GM18870 (cell line): ENCODE results near the gene WDTC1.

Experiments
- ATAC-seq: cut with Tn5 transposase; IDR thresholded peaks from one replicate; pipeline ENCODE4 v1.9.1; 2021; ENCODE audit warnings: moderate library complexity; ENCODE audit not compliant: unreplicated experiment

The WDTC1 gene

DNA sequence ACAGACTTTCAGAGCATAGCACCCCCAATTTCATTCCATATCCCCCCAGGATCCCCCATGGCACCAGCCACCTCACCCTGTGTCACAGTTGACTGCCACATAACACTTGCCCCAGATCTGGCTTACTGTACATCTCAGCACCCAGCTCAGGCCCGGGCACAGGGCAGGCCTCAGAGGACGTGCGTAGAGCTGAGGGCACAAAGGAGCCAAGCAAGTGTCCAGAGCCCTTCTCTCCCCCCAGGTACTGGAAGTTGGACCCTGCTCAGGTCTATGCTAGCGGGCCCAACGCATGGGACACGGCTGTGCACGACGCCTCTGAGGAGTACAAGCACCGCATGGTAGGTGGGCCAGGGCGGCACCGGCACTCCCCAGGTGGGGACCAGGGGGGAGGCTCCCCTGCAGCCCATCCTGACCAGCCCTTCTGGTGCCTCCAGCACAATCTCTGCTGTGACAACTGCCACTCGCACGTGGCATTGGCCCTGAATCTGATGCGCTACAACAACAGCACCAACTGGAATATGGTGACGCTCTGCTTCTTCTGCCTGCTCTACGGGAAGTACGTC is 99.4 kb downstream of the WDTC1 start:
- no peak for ATAC-seq

DNA sequence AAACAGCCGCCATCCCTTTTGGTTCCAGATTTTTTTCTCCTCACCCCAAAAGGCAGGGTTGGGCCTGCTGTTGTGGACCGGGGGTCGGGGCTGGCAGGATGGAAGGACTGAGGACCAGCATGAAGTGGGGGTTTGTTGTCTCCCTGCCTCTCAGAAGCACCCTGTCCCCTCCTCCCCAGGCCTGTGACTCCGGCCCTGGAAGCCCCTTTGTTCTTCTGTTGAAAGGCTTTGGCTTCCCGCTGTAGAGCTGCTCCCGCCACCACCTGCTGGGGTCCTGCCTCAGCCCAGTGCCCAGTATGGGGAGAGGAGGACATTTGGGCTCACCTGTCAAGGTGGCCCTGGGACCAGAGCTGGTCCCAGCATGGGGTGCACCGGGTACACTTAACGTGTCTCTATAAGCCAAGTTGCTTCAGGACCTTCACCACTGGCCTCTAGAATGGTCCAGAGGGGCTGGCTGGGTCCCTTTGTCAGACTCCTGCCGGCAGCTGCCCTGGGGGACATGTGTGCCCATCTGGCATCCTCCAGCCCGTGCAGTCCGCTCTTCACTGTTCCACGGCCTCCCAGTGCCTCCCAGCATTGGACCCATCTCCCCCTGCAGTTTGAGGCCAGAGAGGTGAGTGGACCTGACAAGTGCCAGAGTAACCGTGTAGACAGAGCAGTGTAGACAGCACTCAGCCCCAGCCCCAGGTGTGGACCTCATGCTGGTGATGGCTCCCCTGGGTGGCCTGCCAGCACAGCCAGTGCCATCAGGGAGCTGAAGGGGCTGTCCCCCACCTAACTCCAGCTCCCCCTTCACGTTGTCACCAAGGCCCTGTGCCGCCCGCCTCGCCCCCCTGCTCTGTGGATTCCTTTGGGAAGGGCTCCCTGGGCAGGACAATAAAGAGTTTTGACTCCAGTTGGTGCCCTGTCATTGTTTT is 101.3 kb downstream of the WDTC1 start:
- no peak for ATAC-seq

DNA sequence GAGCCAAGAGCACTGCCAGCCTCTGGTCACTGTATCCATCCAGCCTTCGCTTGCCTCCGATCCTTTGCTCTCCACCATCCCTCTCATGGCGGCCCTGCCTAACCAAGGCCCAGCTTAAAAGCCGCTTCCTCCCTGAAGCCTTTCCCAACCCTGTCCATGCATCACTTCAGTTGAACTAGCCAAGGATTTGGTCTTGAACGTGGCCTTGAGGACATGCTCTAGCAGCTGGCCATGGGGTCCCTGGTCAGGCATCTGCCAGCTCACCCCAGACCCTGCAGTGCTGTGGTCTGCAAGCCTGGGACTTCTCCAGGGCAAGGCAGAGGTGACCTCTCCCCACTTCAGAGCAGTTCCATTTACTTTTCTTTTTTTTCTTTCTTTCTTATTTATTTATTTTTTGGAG is 102.3 kb downstream of the WDTC1 start:
- ATAC-seq = no peak

DNA sequence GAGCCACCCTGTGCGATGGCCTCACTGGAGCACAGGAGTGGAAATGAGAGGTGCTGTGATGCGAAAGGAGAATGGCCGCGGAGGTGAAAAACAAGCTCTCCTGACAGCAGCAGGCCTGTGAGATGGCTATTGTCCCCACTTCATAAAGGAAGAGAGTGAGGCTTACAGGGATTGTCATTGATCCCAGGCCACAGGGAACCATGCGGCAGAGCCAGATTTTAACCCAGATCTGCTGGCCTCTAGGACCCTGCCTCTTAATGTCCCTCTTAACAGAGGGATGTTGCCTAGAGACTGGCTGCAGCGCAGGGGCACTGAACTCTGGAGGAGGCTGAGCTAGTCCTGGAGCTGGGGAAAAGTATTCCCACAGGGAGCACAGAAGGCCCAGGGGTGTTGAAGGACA is 104.3 kb downstream of the WDTC1 start:
- ATAC-seq = no peak

DNA sequence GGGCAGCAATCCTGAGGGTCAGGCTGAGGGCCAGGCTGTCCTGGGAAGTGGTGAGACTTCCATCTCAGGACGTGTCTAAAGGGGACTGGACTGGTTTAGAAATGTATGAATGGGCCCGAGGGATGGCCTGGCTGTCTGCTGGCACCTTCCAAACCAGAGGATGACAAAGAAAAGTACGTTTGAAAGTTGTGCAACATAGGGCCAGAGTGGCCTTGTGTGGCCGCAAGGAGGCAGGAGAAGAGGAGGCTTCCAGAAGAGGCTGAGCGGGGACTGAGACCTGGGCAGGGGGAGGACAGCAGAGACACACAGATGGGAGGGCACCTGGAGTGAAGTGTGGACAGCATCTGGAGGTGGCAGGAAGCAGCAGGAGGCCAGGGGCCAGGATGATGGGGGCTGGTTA is 104.8 kb downstream of the WDTC1 start:
- ATAC-seq = no peak

DNA sequence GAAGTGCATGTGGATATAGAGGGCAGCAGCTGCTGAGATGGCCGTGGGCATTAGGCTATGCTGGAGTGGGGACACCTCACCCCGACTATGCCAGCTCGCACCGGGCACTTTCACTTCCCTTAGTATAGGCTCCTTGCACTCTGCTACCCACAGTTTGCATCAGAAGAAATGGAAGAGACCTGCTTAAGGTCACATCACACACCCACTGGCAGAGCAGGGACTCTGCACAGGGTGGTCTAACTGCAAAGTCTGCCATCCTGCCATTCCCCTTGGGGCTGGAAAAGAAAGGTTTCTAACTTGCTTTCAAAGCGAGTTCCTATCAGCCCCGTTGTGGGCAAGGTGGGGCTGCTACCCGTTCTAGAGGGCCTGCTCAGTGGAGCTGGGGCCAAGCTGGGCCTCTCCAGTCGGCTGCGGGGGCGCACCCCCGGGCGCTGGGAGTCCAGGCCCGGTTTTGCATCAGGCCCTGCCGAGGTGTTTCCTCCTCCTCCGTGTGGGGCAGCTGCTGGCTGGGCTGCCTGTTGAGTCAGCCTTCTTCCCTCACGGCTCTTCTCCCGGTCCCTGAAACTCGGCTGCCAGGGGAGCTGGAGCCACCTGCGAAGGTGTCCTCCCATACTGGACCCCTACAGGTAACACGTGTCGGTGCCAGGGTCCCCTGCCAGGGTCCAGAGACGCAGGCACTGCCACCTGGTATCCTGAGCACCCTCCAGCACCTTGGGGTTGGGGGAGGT is 107.3 kb downstream of the WDTC1 start, which contains the start of gene SYTL1:
Gene SYTL1 (plus strand): TSS at position 498 of the 728 bp plus-strand sequence. CDS start 3,313 bp downstream, outside the sequence.
- no peak for ATAC-seq

DNA sequence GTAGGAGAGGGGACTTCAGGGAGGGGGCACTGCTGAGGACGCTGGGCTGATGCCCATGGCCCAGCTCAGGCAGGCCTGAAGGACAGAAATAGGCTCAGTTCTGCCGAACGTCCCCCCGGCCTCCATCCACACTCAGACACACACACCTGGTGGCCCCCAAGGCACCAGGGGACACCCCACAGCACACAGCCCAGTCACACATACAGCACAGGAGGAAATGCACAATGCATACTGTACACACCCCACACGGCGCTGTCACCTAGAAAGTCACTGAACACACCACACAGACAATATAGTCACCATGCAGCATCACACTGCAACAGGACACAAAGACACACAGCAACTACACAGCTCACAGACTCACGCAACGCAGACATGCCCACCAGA is 108.0 kb downstream of the WDTC1 start:
- no peak for ATAC-seq

- no peak for ATAC-seq
These were observed 108.6 kb downstream of the WDTC1 start for GRCh38 chr1:27342778-27343638.

GRCh38 chr1:27343639-27344025 is 109.2 kb downstream of the WDTC1 start:
- ATAC-seq = no peak

- ATAC-seq = no peak
These were observed 110.8 kb downstream of the WDTC1 start for GRCh38 chr1:27345272-27345671.

DNA sequence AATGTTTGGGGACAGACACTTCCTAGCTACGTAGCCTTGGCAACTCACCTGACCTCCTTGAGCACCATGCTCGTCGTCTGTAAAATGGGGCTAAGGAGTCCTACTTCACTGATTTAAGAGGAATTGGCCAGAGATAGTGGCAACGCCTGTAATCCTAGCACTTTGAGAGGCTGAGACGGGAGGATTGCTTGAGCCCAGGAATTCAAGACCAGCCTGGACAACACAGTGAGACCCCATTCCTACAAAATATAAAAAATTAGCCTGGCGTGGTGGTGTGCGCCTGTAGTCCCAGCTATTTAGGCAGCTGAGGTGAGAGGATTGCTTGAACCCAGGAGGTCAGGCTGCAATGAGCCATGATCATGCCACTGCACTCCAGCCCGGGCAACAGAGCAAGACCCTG is 111.9 kb downstream of the WDTC1 start:
- ATAC-seq = no peak

DNA sequence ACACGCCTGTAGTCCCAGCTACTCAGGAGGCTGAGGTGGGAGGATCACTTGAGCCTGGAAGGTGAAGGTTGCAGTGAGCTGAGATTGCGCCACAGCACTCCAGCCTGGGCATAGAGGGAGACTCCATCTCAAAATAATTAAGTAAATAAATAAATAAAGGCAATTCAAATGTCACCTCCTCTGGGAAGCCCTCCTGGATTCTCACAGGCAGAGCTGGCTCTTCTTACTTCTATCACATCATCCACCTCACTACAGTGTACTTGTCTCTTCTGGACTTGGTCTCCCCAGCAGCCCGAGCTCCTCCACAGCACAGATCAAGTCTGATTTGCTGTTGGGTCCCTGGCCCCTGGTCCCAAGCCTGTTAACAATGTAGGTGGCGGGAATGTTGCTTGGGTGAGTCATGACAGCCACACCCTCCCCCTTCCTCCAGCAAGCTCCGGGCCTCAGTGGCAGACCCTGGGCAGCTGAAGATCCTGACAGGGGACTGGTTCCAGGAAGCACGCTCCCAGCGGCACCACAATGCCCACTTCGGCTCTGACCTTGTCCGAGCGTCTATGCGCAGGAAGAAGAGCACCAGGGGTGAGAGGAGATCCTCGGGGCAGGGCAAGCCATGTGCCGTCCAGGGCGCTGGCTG is 112.7 kb downstream of the WDTC1 start:
- no peak for ATAC-seq

DNA sequence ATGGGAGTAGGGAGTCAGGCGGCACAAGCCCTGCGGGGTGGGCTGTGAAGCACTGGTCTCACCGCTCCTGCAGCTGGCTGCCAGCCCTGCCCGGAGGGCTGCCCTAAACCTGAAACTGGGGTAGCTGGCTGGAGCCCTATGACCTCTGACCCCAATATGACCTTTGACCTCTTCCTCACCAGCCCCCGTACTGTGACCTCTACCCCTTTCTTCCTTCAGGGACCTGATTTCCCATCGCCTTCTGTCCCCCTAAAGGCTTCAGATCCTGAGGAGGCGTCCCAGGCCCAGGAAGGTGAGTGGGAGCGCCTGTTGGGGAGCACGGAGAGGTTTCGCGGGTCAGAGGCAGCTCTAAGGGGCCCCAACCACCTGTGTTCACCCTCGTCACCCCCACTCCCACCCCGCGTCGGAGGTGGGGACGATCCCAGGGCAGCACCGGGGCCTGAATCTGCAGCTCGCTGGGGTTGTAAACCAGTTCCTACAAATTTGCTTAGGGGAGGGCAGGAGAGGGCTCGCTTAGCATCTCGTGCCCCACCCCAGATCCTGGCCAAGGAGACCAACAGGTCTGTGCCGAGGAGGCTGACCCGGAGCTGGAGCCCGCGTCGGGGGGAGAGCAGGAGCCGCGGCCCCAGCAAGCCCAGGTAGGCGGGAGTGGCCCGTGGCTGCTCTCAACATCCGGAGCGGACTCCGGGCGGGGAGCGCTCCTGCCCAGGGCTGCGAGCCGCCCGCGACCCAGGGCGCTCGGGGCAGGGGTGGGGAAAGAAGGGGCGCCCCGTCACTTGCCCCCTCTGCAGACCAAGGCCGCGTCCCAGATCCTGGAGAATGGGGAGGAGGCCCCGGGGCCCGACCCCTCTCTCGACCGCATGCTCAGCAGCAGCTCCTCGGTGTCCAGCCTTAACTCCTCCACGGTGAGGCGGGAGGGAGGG is 114.7 kb downstream of the WDTC1 start:
- ATAC-seq = no peak

DNA sequence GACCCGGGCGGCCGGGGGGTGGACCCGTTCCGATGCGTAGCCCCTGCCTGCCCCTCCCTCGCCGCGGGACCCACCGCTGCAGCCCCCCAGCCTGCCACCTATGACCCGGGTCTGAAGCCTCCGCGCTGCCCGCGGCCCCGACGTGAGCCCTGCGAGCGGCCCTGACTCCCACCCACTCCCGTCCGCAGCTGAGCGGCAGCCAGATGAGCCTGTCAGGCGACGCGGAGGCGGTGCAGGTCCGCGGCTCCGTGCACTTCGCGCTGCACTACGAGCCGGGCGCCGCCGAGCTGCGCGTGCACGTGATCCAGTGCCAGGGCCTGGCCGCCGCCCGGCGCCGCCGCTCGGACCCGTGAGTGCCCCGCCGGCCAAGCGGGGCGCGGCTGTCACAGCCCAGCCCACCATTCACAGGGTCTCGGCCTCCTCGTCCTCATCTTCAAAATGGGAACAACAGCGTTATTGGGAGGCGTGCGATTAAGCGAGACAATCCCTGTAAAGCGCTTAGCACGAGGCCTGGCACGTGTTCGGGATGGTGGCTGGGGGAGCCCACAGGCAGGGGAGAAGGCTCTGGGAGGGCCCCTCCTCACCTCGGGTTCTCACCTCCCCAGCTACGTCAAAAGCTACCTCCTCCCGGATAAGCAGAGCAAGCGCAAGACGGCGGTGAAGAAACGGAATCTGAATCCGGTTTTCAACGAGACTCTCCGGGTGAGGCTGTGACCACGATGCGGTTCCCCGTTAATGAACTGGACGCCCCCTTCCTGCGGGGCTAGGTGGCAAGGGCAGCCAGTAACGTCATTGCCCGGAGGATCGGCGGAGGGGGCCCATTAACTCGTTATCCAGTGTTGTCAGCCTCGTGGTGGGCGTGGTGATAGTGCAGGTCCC is 115.6 kb downstream of the WDTC1 start:
- ATAC-seq = no peak

DNA sequence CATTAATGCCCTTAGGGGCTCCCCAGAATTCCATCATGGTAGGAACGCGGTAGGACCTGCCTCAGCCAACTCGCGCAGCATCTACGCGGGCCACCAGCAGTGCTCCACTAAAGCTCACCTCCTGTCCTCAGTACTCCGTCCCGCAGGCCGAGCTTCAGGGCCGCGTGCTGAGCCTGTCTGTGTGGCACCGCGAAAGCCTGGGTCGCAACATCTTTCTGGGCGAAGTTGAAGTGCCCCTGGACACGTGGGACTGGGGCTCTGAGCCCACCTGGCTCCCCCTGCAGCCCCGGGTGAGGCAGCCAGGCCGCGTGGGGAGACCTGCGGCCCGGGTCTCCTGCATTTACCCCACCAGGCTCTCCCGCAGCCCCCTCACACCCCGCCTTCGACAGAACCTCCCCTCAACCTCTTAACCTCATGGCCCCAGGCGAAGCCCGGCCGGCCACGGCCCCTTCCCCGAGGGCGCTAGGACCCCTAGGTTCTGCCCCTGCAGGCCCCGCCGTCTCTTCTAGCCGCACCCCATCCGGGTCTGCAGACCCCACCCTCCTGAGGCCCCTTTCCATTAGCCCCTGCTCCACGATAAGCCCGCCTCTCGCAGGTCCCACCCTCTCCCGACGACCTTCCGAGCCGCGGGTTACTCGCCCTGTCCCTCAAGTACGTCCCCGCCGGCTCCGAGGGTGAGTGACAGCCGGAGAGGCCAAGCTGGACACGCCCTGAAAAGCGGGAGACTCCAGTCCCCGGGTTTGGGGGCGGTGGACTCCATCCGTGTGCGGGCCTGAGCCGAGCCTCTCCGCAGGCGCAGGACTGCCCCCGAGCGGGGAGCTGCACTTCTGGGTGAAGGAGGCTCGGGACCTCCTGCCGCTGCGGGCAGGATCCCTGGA is 116.5 kb downstream of the WDTC1 start:
- ATAC-seq = no peak

DNA sequence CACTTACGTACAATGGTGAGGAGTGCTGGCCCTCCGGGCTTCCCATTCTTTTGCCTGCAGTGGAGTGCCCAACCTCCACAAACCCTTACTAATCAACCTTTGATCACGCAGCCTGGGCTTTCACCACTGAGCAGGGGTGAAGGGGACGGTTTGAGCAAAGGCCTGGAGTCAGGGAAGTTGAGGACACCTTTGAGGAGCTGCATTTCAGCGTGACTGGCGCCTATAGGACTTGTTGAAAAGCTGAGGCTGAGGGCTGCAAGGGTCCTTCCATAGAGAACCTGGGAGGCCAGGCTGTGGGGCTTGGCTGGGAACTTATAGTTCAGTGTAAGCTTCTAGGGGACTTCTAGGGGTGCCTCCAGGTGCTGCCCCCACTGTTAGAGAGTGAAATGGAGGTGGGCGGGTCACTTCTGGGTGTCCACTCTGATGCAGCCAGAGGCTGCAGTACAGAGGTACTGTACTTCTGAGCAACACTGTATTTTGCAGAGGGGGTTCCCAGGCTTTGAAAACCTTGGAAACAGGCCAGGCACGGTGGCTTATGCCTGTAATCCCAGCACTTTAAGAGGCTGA is 117.2 kb downstream of the WDTC1 start:
- no peak for ATAC-seq

- no peak for ATAC-seq
These were observed 118.7 kb downstream of the WDTC1 start for GRCh38 chr1:27353166-27353565.
